Left kidney (tissue), 1 donor: ENCODE results near the gene SMR3A. TPM values are rescaled to one million over a fixed set of nuclear protein-coding genes. Genes with fewer than 3 reads are reported as not detected.

ENCODE experiments used
- polyA plus RNA-seq: library from polyadenylated mRNA; unstranded; fragments of 120-200 nt; gene quantifications from one replicate; pipeline ENCODE4 v1.2.1, GENCODE V29; 2013; ENCODE audit not compliant: insufficient read length

Gene SMR3A
- polyA plus RNA-seq, 1 donor: not detected

Other genes starting within 250 kb of the SMR3A start
- gene PRR27, start 206.5 kb upstream of the SMR3A start, polyA plus RNA-seq: 0.15 TPM
- gene ODAM, start 165.0 kb upstream of the SMR3A start, polyA plus RNA-seq: 1.8 TPM
- 0.58 TPM for gene FDCSP, start 134.6 kb upstream of the SMR3A start, polyA plus RNA-seq
- not detected for gene CSN3, start 118.2 kb upstream of the SMR3A start, polyA plus RNA-seq
- gene CABS1, start 25.8 kb upstream of the SMR3A start, polyA plus RNA-seq: 0.08 TPM
- gene SMR3B, start 22.4 kb downstream of the SMR3A start, polyA plus RNA-seq: not detected
- gene OPRPN, start 37.2 kb downstream of the SMR3A start, polyA plus RNA-seq: not detected
- gene MUC7, start 111.4 kb downstream of the SMR3A start, polyA plus RNA-seq: 0.08 TPM
- not detected for gene AMTN, start 157.8 kb downstream of the SMR3A start, polyA plus RNA-seq
- gene AMBN, start 231.5 kb downstream of the SMR3A start, polyA plus RNA-seq: 0.80 TPM